SH-SY5Y (cell line): ENCODE measurements around the gene APELA.

Experiments
- GATA2 ChIP-seq: IDR thresholded peaks from 2 replicates; pipeline ENCODE4 v1.6.1; 2011; ENCODE audit warnings: mild to moderate bottlenecking, low read depth, low read length
- GATA3 ChIP-seq: IDR thresholded peaks from 2 replicates; pipeline ENCODE4 v1.6.1; 2011; ENCODE audit warnings: low read depth, mild to moderate bottlenecking, low read length, moderate library complexity

- no peak for TF ChIP-seq GATA3
- TF ChIP-seq GATA2 = no peak
These were observed 60.7 kb downstream of the APELA start for GRCh38 chr4:164937576-164938270.
